HCT116 (cell line): ENCODE results near the gene CSPG4. TPM values are rescaled to one million over a fixed set of nuclear protein-coding genes. Genes with fewer than 3 reads are reported as not detected.

Source experiments
- ATAC-seq: fragments of 200-7000 bp; cut with Tn5 transposase; 2 replicates; pipeline ENCODE4 v1.9.1; 2020; ENCODE audit warnings: mild to moderate bottlenecking, moderate library complexity
- BruUV-seq: library from RNA; stranded (reverse); fragments of 400-500 nt; replicated peaks from 2 replicates; lab custom pipeline; 2021; lab: Mats Ljungman, UMichigan
- CTCF ChIA-PET: fragments of 300-600 bp; sonication (Branson Sonifier 250); formaldehyde crosslinking; loops from one replicate; lab custom pipeline; 2021; ENCODE audit warnings: antibody characterized with exemption; lab: Charles Lee
- POLR2A ChIA-PET: fragments of 300-600, 350-600 bp; sonication (Branson Sonifier 250); formaldehyde crosslinking; loops from one replicate; lab custom pipeline; 2021; ENCODE audit warnings: antibody characterized with exemption; lab: Charles Lee
- RAD21 ChIA-PET, 2 experiments: fragments of 300-600 bp; sonication (Branson Sonifier 250); formaldehyde crosslinking; loops; one replicate each; lab custom pipeline; 2023; ENCODE audit warnings: low total read pairs in 2 of 2; ENCODE audit not compliant: uncharacterized antibody in 2 of 2, unreplicated experiment in 2 of 2, low non-redundant PET in 1 of 2; lab: Charles Lee
- DNase-seq: peaks from one replicate; pipeline ENCODE4 v3.0.0-alpha.2; 2010; ENCODE audit warnings: low read depth, low spot score
- H2AFZ ChIP-seq: fragments of 200-600 bp; shearing (Covaris generic), sonication (generic); 2 replicates; pipeline ENCODE4 v1.6.1; 2017; ENCODE audit warnings: low read depth, mixed run types, mixed read lengths, antibody characterized with exemption, low read length; ENCODE audit not compliant: poor library complexity, severe bottlenecking
- H3K27ac ChIP-seq: 2 replicates; pipeline ENCODE4 v1.5.1; 2012; ENCODE audit warnings: low read depth, low read length
- H3K27me3 ChIP-seq: fragments of 200-600 bp; sonication (generic); 2 replicates; pipeline ENCODE4 v1.6.1; 2016; ENCODE audit warnings: mixed run types, low read length, mixed read lengths; ENCODE audit not compliant: insufficient read depth
- H3K36me3 ChIP-seq, 2 experiments: fragments of 200-500 bp in 1 of 2; fragments of 200-600 bp in 1 of 2; sonication (Bioruptor generic) in 1 of 2; sonication (generic) in 1 of 2; 2 replicates each; pipeline versions ENCODE4 v1.5.1 to v1.6.1; 2014 to 2016; ENCODE audit warnings: low read length in 2 of 2, inconsistent platforms in 1 of 2, mixed read lengths in 1 of 2, mixed run types in 1 of 2; ENCODE audit not compliant: insufficient read depth in 2 of 2, control insufficient read depth in 1 of 2
- H3K4me1 ChIP-seq, 2 experiments: fragments of 200-600 bp in 1 of 2; sonication (generic) in 1 of 2; 2 replicates each; pipeline versions ENCODE4 v1.5.1 to v1.6.1; 2012 to 2017; ENCODE audit warnings: low read length in 2 of 2, inconsistent platforms in 1 of 2, mild to moderate bottlenecking in 1 of 2, mixed read lengths in 1 of 2, mixed run types in 1 of 2, moderate library complexity in 1 of 2; ENCODE audit not compliant: insufficient read depth in 2 of 2, control insufficient read depth in 1 of 2
- H3K4me2 ChIP-seq: fragments of 200-600 bp; sonication (generic); 2 replicates; pipeline ENCODE4 v1.6.1; 2017; ENCODE audit warnings: mixed run types, low read length, mixed read lengths
- H3K4me3 ChIP-seq, 2 experiments: fragments of 200-600 bp in 1 of 2; sonication (generic) in 1 of 2; replicated peaks in 1 of 2; 2 replicates each; pipeline ENCODE4 v1.5.1; 2011 to 2016; ENCODE audit warnings: low read length in 2 of 2, control low read depth in 1 of 2, low read depth in 1 of 2, mild to moderate bottlenecking in 1 of 2, mixed read lengths in 1 of 2, mixed run types in 1 of 2
- H3K79me2 ChIP-seq: fragments of 200-600 bp; sonication (generic); 2 replicates; pipeline ENCODE4 v1.6.1; 2017; ENCODE audit warnings: mild to moderate bottlenecking, mixed run types, low read length, moderate library complexity, mixed read lengths; ENCODE audit not compliant: insufficient read depth
- H3K9ac ChIP-seq: fragments of 200-600 bp; sonication (generic); 2 replicates; pipeline ENCODE4 v1.6.1; 2016; ENCODE audit warnings: low read length, mixed read lengths
- H3K9me2 ChIP-seq: fragments of 200-600 bp; sonication (generic), shearing (Covaris generic); 2 replicates; pipeline ENCODE4 v1.6.1; 2017; ENCODE audit warnings: mixed run types, mild to moderate bottlenecking, moderate library complexity; ENCODE audit not compliant: insufficient read depth
- H3K9me3 ChIP-seq, 2 experiments: fragments of 200-500 bp in 1 of 2; fragments of 200-600 bp in 1 of 2; sonication (Bioruptor generic) in 1 of 2; sonication (generic) in 1 of 2; 2 replicates each; pipeline ENCODE4 v1.6.1; 2014 to 2017; ENCODE audit warnings: low read length in 2 of 2, mixed read lengths in 2 of 2, inconsistent platforms in 1 of 2, low read depth in 1 of 2, mild to moderate bottlenecking in 1 of 2, mixed run types in 1 of 2, moderate library complexity in 1 of 2; ENCODE audit not compliant: control insufficient read depth in 1 of 2, insufficient read depth in 1 of 2
- H4K20me1 ChIP-seq: fragments of 200-600 bp; sonication (generic), shearing (Covaris generic); 2 replicates; pipeline ENCODE4 v1.6.1; 2017; ENCODE audit warnings: mixed run types, mild to moderate bottlenecking, moderate library complexity; ENCODE audit not compliant: insufficient read depth
- ATF3 ChIP-seq: IDR thresholded peaks from 2 replicates; pipeline ENCODE4 v1.6.1; 2012
- CBX3 ChIP-seq: IDR thresholded peaks from 2 replicates; pipeline ENCODE4 v1.6.1; 2012; ENCODE audit warnings: low read depth
- CEBPB ChIP-seq: IDR thresholded peaks from 2 replicates; pipeline ENCODE4 v1.6.1; 2012; ENCODE audit warnings: low read depth
- EGR1 ChIP-seq: IDR thresholded peaks from 2 replicates; pipeline ENCODE4 v1.6.1; 2012; ENCODE audit warnings: low read depth
- EZH2phosphoT487 ChIP-seq: fragments of 200-600 bp; IDR thresholded peaks from 2 replicates; pipeline ENCODE4 v1.6.1; 2018; ENCODE audit warnings: antibody characterized with exemption, borderline replicate concordance
- FOSL1 ChIP-seq: IDR thresholded peaks from 2 replicates; pipeline ENCODE4 v1.6.1; 2012; ENCODE audit warnings: low read depth
- JUND ChIP-seq: IDR thresholded peaks from 2 replicates; pipeline ENCODE4 v1.6.1; 2012
- MAX ChIP-seq: IDR thresholded peaks from 2 replicates; pipeline ENCODE4 v1.6.1; 2012
- POLR2A ChIP-seq: IDR thresholded peaks from 2 replicates; pipeline ENCODE4 v1.7.0; 2011; ENCODE audit warnings: borderline replicate concordance; ENCODE audit not compliant: insufficient read depth, insufficient read length; ENCODE audit errors: extremely low read depth
- SIN3A ChIP-seq: IDR thresholded peaks from 2 replicates; pipeline ENCODE4 v1.6.1; 2012; ENCODE audit warnings: low read depth
- YY1 ChIP-seq: IDR thresholded peaks from 2 replicates; pipeline ENCODE4 v1.6.1; 2011; ENCODE audit warnings: low read length, low read depth, moderate library complexity, mild to moderate bottlenecking; ENCODE audit not compliant: insufficient replicate concordance; ENCODE audit errors: extremely low read depth
- ZFX ChIP-seq: fragments of 450-650 bp; IDR thresholded peaks from 2 replicates; pipeline ENCODE4 v1.6.1; 2017
- ZNF274 ChIP-seq: fragments of 200-500 bp; sonication (Bioruptor generic); IDR thresholded peaks from 2 replicates; pipeline ENCODE4 v1.6.1; 2014; ENCODE audit warnings: mild to moderate bottlenecking, low read depth, low read length, inconsistent platforms
- intact Hi-C: fragments of 100-400 bp; cut with micrococcal nuclease; formaldehyde crosslinking; loops from 2 replicates; pipeline ENCODE4 v1.10.0; 2022
- total RNA-seq: library from RNA; stranded (reverse); gene quantifications from one replicate; pipeline ENCODE4 v1.2.1, GENCODE V29; 2021; ENCODE audit not compliant: unreplicated experiment

Gene CSPG4
- total RNA-seq, 1 experiment from 2014 or later, result 18.1 TPM

- no peak overlapping the region for H3K9ac ChIP-seq
- H3K4me1 ChIP-seq, result peaks cover 3 to 21% of the 10 kb centered on the region in 2 experiments; a peak in 3 of 4 replicates
- H3K4me2 ChIP-seq, result no peak overlapping the region
- ATAC-seq (no peak), DNase-seq (no peak)
- H3K9me3 ChIP-seq, result no peaks in the 10 kb centered on the region
- CTCF ChIA-PET, result no interaction called here
- H3K27me3 ChIP-seq, result no peaks in the 10 kb centered on the region
- no peak overlapping the region for H2AFZ ChIP-seq
- RAD21 ChIA-PET, result no interaction called here
- POLR2A ChIA-PET, result no interaction called here
- H4K20me1 ChIP-seq, result no peaks in the 10 kb centered on the region
- BruUV-seq, result no TSS peak
- no peak overlapping the region for H3K27ac ChIP-seq
- H3K4me3 ChIP-seq, result no peak overlapping the region
- no peaks in the 10 kb centered on the region for H3K9me2 ChIP-seq
- no peaks in the 10 kb centered on the region for H3K36me3 ChIP-seq
- H3K79me2 ChIP-seq, result no peaks in the 10 kb centered on the region
- TF ChIP-seq JUND (no peak), MAX (no peak), SIN3A (no peak), ZFX (no peak), POLR2A (no peak), CBX3 (no peak), EGR1 (no peak), FOSL1 (no peak)
- intact Hi-C loops, result loop anchor here (10.0 kb wide), 1 partner anchor 409 kb away; no protein-coding TSS in a partner anchor
These were observed 13.3 kb upstream of the CSPG4 start for GRCh38 chr15:75725719-75726607.

GRCh38 chr15:75725006-75725718, 12.5 kb upstream of the CSPG4 start:
- DNase-seq, result no peak
- ATAC-seq, result no peak
- no peaks in the 10 kb centered on the region for H3K27me3 ChIP-seq
- H3K27ac ChIP-seq, result no peak overlapping the region
- ChIA-PET RAD21 (no interaction called here), CTCF (interaction anchor here (1.1 kb wide), 1 partner anchor 77 kb away, joined by 3 read pairs; no protein-coding TSS in a partner anchor), POLR2A (no interaction called here)
- no peaks in the 10 kb centered on the region for H3K79me2 ChIP-seq
- no peak for TF ChIP-seq SIN3A
- no peak for TF ChIP-seq EZH2phosphoT487
- TF ChIP-seq CBX3, result no peak
- TF ChIP-seq CEBPB, result no peak
- TF ChIP-seq FOSL1, result no peak
- TF ChIP-seq YY1, result no peak
- TF ChIP-seq ATF3, result no peak
- no peak for TF ChIP-seq ZNF274
- H3K9ac ChIP-seq, result no peak overlapping the region
- H4K20me1 ChIP-seq, result no peaks in the 10 kb centered on the region
- no peak overlapping the region for H3K4me2 ChIP-seq
- intact Hi-C loops, result loop anchor here (10.0 kb wide), 1 partner anchor 410 kb away; no protein-coding TSS in a partner anchor
- no peak overlapping the region for H3K4me3 ChIP-seq
- no peaks in the 10 kb centered on the region for H3K9me2 ChIP-seq
- H3K36me3 ChIP-seq, result no peaks in the 10 kb centered on the region
- no TSS peak for BruUV-seq
- no peak overlapping the region for H2AFZ ChIP-seq
- no peaks in the 10 kb centered on the region for H3K9me3 ChIP-seq
- peaks cover 11 to 29% of the 10 kb centered on the region in 2 experiments; a peak in 3 of 4 replicates for H3K4me1 ChIP-seq
